Lung (tissue), 12 donors: ENCODE data around the gene ST8SIA1. TPM values are rescaled to one million over a fixed set of nuclear protein-coding genes. Genes with fewer than 3 reads are reported as not detected.
A peak's percentile ranks its signal among the peaks of the same experiment; 100 is the strongest.

Experiments
- ATAC-seq: fragments of 200-7000 bp; cut with Tn5 transposase; one replicate; pipeline ENCODE4 v1.9.1; 2020; ENCODE audit warnings: moderate number of reproducible peaks; ENCODE audit not compliant: insufficient read depth, low FRiP score
- DNase-seq, 3 donors: peaks; one replicate each; pipeline ENCODE4 v3.0.0-alpha.2; 2013 to 2017
- H3K27ac ChIP-seq, 2 donors: one replicate each; pipeline ENCODE4 v1.5.1; 2013; ENCODE audit warnings: mild to moderate bottlenecking in 2 of 2, moderate library complexity in 2 of 2, control low read depth in 1 of 2, inconsistent platforms in 1 of 2, low read depth in 1 of 2, low read length in 1 of 2
- H3K27me3 ChIP-seq, 3 donors: one replicate each; pipeline ENCODE4 v1.5.1; 2013; ENCODE audit warnings: low read length in 2 of 3; ENCODE audit not compliant: control insufficient read depth in 3 of 3, insufficient read depth in 3 of 3
- H3K36me3 ChIP-seq, 4 donors: one replicate each; pipeline ENCODE4 v1.5.1; 2013; ENCODE audit warnings: low read length in 4 of 4, mild to moderate bottlenecking in 1 of 4, moderate library complexity in 1 of 4; ENCODE audit not compliant: control insufficient read depth in 4 of 4, insufficient read depth in 4 of 4
- H3K4me1 ChIP-seq, 5 donors: one replicate each; pipeline ENCODE4 v1.5.1; 2013; ENCODE audit warnings: low read length in 5 of 5, mild to moderate bottlenecking in 2 of 5, moderate library complexity in 1 of 5; ENCODE audit not compliant: control insufficient read depth in 5 of 5, insufficient read depth in 5 of 5
- H3K4me3 ChIP-seq: one replicate; pipeline ENCODE4 v1.5.1; 2013; ENCODE audit warnings: mild to moderate bottlenecking, control low read depth, moderate library complexity
- H3K9ac ChIP-seq, 2 donors: one replicate each; pipeline ENCODE4 v1.5.1; 2013; ENCODE audit warnings: low read length in 2 of 2, control low read depth in 1 of 2; ENCODE audit not compliant: insufficient read depth in 1 of 2
- H3K9me3 ChIP-seq, 4 donors: one replicate each; pipeline ENCODE4 v1.5.1; 2013; ENCODE audit warnings: low read length in 3 of 4, mild to moderate bottlenecking in 1 of 4, moderate library complexity in 1 of 4; ENCODE audit not compliant: control insufficient read depth in 4 of 4, insufficient read depth in 3 of 4
- CTCF ChIP-seq: IDR thresholded peaks from 2 replicates; pipeline ENCODE4 v1.5.1; 2012; ENCODE audit warnings: mild to moderate bottlenecking; ENCODE audit errors: control extremely low read depth, extremely low read depth
- WGBS, 2 donors: extraction: QIAGEN DNeasy Blood & Tissue Kit; methylation state at CpG; one replicate each; pipeline ENCODE4 v1.1.7; 2013; 5-methylcytosine and 5-hydroxymethylcytosine counted together
- polyA plus RNA-seq, 2 donors: library from polyadenylated mRNA; stranded (reverse); fragments of 200-250 nt; gene quantifications; one replicate each; pipeline ENCODE4 v1.2.1, GENCODE V29; 2013
- total RNA-seq, 2 donors: library from RNA; depleted of rRNA in 1 of 2; stranded (reverse); fragments of >200 nt in 1 of 2; gene quantifications; one replicate each; pipeline ENCODE4 v1.2.1, GENCODE V29; 2014 to 2021
- donor health status: control.
- donor health status: control.
- donor health status: Bipolar disorder and iron deficiency.
- donor health status: healthy.
- donor health status: DM: yes; HTN: yes; CAD: no.

ST8SIA1 gene
- total and polyA plus RNA-seq, 4 donors = 1.2 to 20.9 (median 3.5) TPM

- peaks cover 0 to 21% (median 0%) of the 10 kb centered on the region in 5 donors for H3K4me1 ChIP-seq
- no peak overlapping the region for H3K4me3 ChIP-seq
- H3K9ac ChIP-seq = no peak overlapping the region
- H3K36me3 ChIP-seq = no peaks in the 10 kb centered on the region
- TF ChIP-seq CTCF = no peak
- H3K27ac ChIP-seq = peak overlapping the region in 1 of 2 donors; percentile 63
- H3K9me3 ChIP-seq = no peaks in the 10 kb centered on the region
- 84 to 85% methylated on average over 6 of the region's 6 CpGs for WGBS, 2 donors
- no peak for ATAC-seq
- no peaks in the 10 kb centered on the region for H3K27me3 ChIP-seq
- peak in 1 of 3 donors; percentile 80 for DNase-seq
Measured at GRCh38 chr12:22282283-22282682, 52.2 kb downstream of the ST8SIA1 start.

GRCh38 chr12:22276867-22277266 lies 57.6 kb downstream of the ST8SIA1 start:
- no peak for TF ChIP-seq CTCF
- H3K27ac ChIP-seq = no peak overlapping the region
- no peak overlapping the region for H3K9ac ChIP-seq
- H3K36me3 ChIP-seq = peaks cover 0 to 3% (median 0%) of the 10 kb centered on the region in 4 donors
- no peaks in the 10 kb centered on the region for H3K27me3 ChIP-seq
- 73 to 85% methylated on average over 3 of the region's 3 CpGs for WGBS, 2 donors
- H3K4me1 ChIP-seq = peaks cover 0 to 17% (median 2%) of the 10 kb centered on the region in 5 donors
- DNase-seq (no peak), ATAC-seq (no peak)
- no peak overlapping the region for H3K4me3 ChIP-seq
- no peaks in the 10 kb centered on the region for H3K9me3 ChIP-seq

GRCh38 chr12:22276313-22276712 lies 58.2 kb downstream of the ST8SIA1 start:
- no peaks in the 10 kb centered on the region for H3K9me3 ChIP-seq
- H3K36me3 ChIP-seq = peaks cover 0 to 3% (median 0%) of the 10 kb centered on the region in 4 donors
- WGBS, 2 donors = 79 to 86% methylated on average over 5 of the region's 5 CpGs
- no peak overlapping the region for H3K4me3 ChIP-seq
- ATAC-seq = no peak
- no peak for DNase-seq
- H3K9ac ChIP-seq = no peak overlapping the region
- peaks cover 0 to 17% (median 2%) of the 10 kb centered on the region in 5 donors for H3K4me1 ChIP-seq
- no peaks in the 10 kb centered on the region for H3K27me3 ChIP-seq
- no peak for TF ChIP-seq CTCF
- peak overlapping the region; percentile 5 to 89 for H3K27ac ChIP-seq

GRCh38 chr12:22275843-22276242 lies 58.7 kb downstream of the ST8SIA1 start:
- no peak for TF ChIP-seq CTCF
- WGBS, 2 donors = 80 to 93% methylated on average over 2 of the region's 2 CpGs
- H3K4me1 ChIP-seq = peaks cover 0 to 22% (median 2%) of the 10 kb centered on the region in 5 donors
- H3K4me3 ChIP-seq = no peak overlapping the region
- peak in 2 of 3 donors; percentile 79 to 92 for DNase-seq
- H3K27ac ChIP-seq = peak overlapping the region in 1 of 2 donors; percentile 5
- peak; percentile 78 for ATAC-seq
- H3K27me3 ChIP-seq = no peaks in the 10 kb centered on the region
- H3K9ac ChIP-seq = no peak overlapping the region
- peaks cover 0 to 3% (median 0%) of the 10 kb centered on the region in 4 donors for H3K36me3 ChIP-seq
- H3K9me3 ChIP-seq = no peaks in the 10 kb centered on the region
